ENCODE data around the gene SEC14L3.

SEC14L3 gene

GRCh38 chr22:30422481-30423300 lies 49.1 kb downstream of the SEC14L3 start:
- DNase-seq (ENCODE audit: low read depth), result peak; percentile 90

- no peak for DNase-seq (ENCODE audit: low read depth)
Measured at GRCh38 chr22:30421695-30422480, 49.9 kb downstream of the SEC14L3 start.

GRCh38 chr22:30420347-30421125 lies 51.3 kb downstream of the SEC14L3 start:
- DNase-seq (ENCODE audit: low read depth), result peak; percentile 65

- DNase-seq (ENCODE audit: low read depth), result no peak
Measured at GRCh38 chr22:30416837-30417236, 55.0 kb downstream of the SEC14L3 start.

GRCh38 chr22:30416403-30416802 lies 55.4 kb downstream of the SEC14L3 start:
- DNase-seq (ENCODE audit: low read depth), result no peak

- no peak for DNase-seq (ENCODE audit: low read depth)
Measured at GRCh38 chr22:30414525-30415047, 57.2 kb downstream of the SEC14L3 start.

GRCh38 chr22:30413745-30414524 lies 57.9 kb downstream of the SEC14L3 start:
- no peak for DNase-seq (ENCODE audit: low read depth)

- DNase-seq (ENCODE audit: low read depth), result no peak
Measured at GRCh38 chr22:30413001-30413400, 58.8 kb downstream of the SEC14L3 start.

GRCh38 chr22:30411780-30412179 lies 60.0 kb downstream of the SEC14L3 start:
- no peak for DNase-seq (ENCODE audit: low read depth)
